BJ (cell line): ENCODE data around the gene DPP6. TPM values are rescaled to one million over a fixed set of nuclear protein-coding genes. Genes with fewer than 3 reads are reported as not detected.

Experiments used
- CTCF ChIA-PET: fragments of 350-600 bp; formaldehyde crosslinking; extraction: SDS; loops from one replicate; lab custom pipeline; 2021; ENCODE audit warnings: antibody characterized with exemption, inconsistent platforms; lab: Yijun Ruan, JAX
- POLR2A ChIA-PET: fragments of 300-600 bp; sonication (Branson Sonifier 250); formaldehyde crosslinking; extraction: SDS; loops from one replicate; lab custom pipeline; 2021; ENCODE audit warnings: antibody characterized with exemption; lab: Charles Lee
- DNase-seq: peaks from one replicate; pipeline ENCODE4 v3.0.0-alpha.2; 2011; ENCODE audit warnings: low read depth
- H3K27me3 ChIP-seq: 2 replicates; pipeline ENCODE4 v1.6.0; 2011; ENCODE audit warnings: low read length; ENCODE audit not compliant: control insufficient read depth, insufficient read depth
- H3K36me3 ChIP-seq: 2 replicates; pipeline ENCODE4 v1.5.1; 2011; ENCODE audit warnings: low read length; ENCODE audit not compliant: control insufficient read depth, insufficient read depth
- H3K4me3 ChIP-seq: 2 replicates; pipeline ENCODE4 v1.5.1; 2011; ENCODE audit warnings: low read depth, mild to moderate bottlenecking, control low read depth, low read length
- CTCF ChIP-seq: IDR thresholded peaks from 2 replicates; pipeline ENCODE4 v1.5.1; 2011; ENCODE audit warnings: low read depth, mild to moderate bottlenecking, control low read depth, inconsistent platforms, low read length, moderate library complexity; ENCODE audit not compliant: insufficient read depth
- polyA plus RNA-seq: library from polyadenylated mRNA; depleted of rRNA; stranded (reverse); fragments of >200 nt; gene quantifications from 2 replicates; pipeline ENCODE4 v1.2.3, GENCODE V29; 2011

DPP6 gene
- polyA plus RNA-seq, 1 experiment, result not detected

- ChIA-PET POLR2A (no interaction called here), CTCF (no interaction called here)
- no peaks in the 10 kb centered on the region for H3K27me3 ChIP-seq
- no peak overlapping the region for H3K4me3 ChIP-seq
- no peak for TF ChIP-seq CTCF
- no peak for DNase-seq
- no peaks in the 10 kb centered on the region for H3K36me3 ChIP-seq
Observed at GRCh38 chr7:154699417-154699816, 647.2 kb downstream of the DPP6 start.

- POLR2A ChIA-PET, result no interaction called here
- CTCF ChIA-PET, result no interaction called here
- H3K36me3 ChIP-seq, result no peaks in the 10 kb centered on the region
- no peak for DNase-seq
- no peak for TF ChIP-seq CTCF
- no peak overlapping the region for H3K4me3 ChIP-seq
- H3K27me3 ChIP-seq, result no peaks in the 10 kb centered on the region
Observed at GRCh38 chr7:154709840-154710520, 657.8 kb downstream of the DPP6 start.

DNA sequence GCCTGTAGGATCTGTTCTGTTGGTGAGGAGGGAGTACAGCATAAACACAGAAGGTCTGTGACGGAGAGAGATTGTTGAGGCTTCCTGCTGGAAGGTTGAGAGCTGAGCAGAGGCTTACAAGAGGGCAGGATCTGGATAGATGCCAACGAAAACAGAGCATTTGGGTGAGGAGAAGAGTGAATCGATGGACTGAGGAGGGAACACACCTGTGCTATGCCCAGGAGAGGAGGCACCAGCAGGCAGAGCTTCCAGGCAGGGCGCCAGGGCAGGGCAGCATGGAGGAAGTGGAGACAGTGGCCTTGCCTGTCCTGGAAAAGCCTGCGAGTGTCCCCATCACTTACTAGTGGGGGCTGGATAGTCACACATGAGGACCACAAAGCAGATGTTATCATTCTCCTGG is 667.8 kb downstream of the DPP6 start:
- ChIA-PET CTCF (no interaction called here), POLR2A (no interaction called here)
- no peak for TF ChIP-seq CTCF

DNA sequence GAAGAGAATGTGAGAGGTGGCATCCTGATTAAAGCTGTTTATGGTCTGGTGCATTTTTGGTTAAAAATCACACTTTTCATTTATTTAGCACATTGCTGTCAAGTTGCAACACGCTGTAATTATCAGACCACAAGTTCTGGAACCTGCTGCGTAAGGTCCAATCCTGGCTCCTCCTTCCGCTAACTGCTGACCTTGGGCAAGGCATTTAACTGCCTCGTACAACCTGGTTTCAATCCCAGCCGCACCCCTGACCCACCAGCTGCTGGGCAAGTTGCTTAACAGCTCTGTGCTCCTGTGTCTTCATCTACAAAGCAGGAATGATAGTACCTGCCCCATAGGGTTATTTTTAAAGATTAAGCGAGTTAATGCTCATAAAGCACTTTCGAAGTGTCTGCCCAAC is 668.9 kb downstream of the DPP6 start:
- DNase-seq, result no peak
- no peak overlapping the region for H3K4me3 ChIP-seq
- no peaks in the 10 kb centered on the region for H3K27me3 ChIP-seq
- no peaks in the 10 kb centered on the region for H3K36me3 ChIP-seq
- POLR2A ChIA-PET, result no interaction called here
- CTCF ChIA-PET, result no interaction called here
- no peak for TF ChIP-seq CTCF

More for the DNA sequence above, 667.8 kb downstream of the DPP6 start:
- no peak overlapping the region for H3K4me3 ChIP-seq
- no peaks in the 10 kb centered on the region for H3K27me3 ChIP-seq
- DNase-seq, result no peak
- H3K36me3 ChIP-seq, result no peaks in the 10 kb centered on the region

GRCh38 chr7:154726368-154726767 is 674.2 kb downstream of the DPP6 start:
- POLR2A ChIA-PET, result no interaction called here
- CTCF ChIA-PET, result no interaction called here
- Histone ChIP-seq H3K36me3 (no peaks in the 10 kb centered on the region), H3K4me3 (no peak overlapping the region), H3K27me3 (no peaks in the 10 kb centered on the region)
- no peak for TF ChIP-seq CTCF
- no peak for DNase-seq
